ENCODE results near the gene PCBP3.

Gene PCBP3

DNA sequence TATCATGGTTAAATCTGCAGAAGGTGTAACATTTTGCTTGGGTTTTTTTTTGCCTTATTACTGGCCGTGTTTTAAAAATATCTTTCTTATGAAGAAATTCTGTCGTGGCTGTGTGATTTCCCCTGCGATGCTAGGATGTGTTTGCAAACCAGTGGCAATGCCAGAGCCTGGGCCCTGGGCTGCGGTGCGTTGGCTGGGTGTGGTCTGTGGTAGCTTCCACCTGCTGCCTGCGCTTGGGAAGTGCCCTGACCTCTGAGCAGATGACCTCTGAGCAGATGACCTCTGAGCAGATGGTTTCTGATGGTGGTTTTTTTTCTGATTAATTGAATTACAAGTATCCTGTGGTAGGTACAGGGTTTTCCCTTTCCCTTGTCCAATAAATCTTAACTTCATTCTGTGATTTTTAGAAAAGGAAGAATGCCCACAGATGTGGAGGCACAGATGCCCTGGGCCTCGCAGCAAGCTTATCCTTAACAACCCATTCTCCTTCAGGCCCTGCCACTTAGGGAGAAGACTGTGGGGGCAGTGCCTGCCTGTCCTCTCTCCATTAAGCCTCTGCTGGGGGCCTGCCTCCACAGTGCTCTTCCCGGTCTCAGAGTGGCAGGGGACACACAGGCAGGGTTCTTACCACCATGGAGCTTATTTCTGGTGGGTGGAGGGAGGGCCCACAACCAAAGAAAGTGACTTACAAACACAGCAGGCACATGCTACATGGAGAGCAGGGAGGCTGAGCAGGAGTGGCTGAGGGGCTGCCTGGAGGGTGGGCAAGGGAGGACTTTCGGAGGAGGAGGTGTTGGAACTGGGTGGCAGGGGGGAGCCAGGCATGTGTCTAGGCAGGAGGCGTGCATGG, 81.7 kb downstream of the PCBP3 start:
- DNase-seq (ENCODE audit: low read depth, low spot score) = no peak

DNA sequence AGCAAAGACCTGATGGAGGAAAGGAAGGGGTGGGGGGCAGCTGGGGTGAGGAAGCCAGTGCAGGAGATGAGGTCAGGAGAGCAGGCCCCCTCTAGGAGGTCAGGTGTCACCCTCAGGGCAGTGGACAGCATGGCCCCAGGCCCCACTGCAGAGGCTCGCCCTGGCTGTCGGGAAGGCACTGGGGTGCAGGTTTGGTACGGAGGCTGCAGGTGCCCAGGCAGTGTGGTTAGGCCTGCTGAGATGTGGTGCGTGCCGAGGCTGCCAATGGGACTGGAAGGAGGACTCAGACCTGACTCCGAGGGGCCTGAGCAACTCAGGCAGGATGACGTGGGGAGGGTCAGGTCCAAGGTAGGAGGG, 82.3 kb downstream of the PCBP3 start:
- DNase-seq (ENCODE audit: low read depth, low spot score) = no peak

DNA sequence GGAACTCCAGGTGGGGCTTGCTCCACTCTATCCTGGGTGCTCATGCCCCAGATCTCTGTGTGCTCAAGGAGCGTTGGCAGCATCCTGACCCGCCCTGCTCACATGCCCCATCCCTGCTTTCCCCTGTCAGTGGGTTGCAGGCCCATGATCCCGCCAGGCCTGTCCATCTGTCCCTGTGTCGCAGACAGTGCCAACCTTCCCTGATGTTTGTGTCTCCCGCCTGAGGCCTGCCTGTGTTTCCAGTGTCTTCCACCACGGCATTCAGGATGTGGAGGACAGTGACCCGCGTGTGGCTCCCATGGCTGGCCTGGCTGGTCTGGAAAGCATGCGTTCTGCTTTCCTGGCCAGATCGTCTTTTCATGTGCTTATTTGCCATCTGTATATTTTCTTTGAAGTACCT, 82.9 kb downstream of the PCBP3 start:
- no peak for DNase-seq (ENCODE audit: low read depth, low spot score)

DNA sequence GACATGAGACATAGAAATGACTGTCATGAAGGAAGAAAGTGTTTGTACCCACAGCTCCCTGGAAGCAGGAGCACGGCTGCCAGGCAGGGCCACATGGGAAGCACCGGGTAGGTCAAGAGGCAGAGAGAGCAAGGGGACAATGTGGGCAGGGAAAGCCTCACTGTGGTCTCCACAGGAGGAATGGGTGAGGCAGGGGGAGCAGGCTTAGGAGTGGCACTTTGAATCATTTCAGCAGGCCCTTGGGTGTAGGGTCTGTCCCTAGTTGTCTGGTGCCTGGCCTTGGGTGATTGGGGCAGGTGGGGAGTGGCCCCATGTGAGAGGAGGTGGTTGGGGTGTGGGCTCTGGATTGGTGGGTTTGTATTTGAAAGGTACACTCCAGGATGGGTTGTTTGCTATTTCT, 83.9 kb downstream of the PCBP3 start:
- DNase-seq (ENCODE audit: low read depth, low spot score) = no peak

DNA sequence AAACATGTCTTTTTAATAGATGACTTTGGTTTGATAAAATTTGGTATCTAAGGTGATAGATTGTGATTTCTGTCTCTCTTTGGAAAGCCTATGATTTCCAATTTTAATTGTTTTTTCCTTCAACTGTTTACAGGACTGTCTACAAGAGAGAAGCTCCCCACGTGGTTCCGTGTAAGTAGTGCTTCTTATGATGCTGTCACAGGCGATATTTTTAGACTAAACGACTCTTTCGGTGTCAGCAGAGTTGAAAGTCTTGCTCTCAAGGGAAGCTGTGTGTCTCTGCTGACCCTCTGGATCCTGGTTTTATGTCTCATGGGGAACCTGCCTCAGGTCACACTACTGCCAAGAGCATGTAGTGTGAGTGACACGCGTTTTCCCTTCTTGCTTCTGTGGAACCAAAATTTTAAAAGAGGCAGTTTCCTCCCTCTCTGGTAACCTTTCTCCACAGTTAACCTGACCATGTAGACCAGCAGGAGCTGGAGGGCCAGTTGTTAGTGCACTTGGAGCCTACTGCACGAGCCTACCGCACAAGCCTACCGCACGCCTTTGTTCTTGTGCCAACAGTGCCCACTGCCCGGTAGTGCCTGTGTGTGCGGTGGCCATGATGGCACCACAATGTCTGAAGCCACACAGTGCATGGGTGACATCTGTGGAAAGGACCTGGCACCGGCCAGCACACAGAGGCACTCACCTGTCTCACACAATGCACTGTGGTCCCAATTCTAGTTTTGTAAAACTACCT, 91.9 kb downstream of the PCBP3 start:
- DNase-seq (ENCODE audit: low read depth, low spot score) = no peak

DNA sequence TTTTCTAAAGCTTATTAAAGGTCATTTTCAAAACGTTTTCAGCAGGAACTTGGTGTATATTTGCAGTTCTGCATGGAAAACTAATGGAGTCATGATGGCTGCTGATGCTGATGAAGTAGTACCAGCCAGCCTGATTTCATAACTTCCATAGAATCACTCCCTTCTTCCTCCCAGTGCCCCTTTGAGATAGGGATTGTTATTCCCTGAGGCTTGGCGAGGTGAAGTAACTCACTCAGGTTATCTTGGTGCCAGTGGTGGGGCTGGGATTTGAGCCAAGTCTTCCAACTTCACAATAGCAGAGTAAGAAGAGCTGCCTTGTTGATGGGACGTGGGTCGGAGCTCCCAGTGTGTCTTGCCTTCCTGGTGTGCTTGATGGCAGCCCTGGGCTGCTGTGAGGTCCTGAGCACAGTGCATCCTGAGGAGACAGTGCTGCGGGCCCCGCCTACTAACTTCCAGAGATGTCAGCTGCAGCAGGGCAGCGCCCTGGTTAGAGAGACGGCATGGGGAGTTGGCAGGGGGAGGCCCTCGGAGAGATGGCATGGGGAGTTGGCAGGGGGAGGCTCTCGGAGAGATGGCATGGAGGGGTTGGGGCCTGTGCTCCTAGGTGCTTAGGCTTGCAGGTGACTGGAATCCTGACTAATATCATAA, 92.6 kb downstream of the PCBP3 start:
- no peak for DNase-seq (ENCODE audit: low read depth, low spot score)

DNA sequence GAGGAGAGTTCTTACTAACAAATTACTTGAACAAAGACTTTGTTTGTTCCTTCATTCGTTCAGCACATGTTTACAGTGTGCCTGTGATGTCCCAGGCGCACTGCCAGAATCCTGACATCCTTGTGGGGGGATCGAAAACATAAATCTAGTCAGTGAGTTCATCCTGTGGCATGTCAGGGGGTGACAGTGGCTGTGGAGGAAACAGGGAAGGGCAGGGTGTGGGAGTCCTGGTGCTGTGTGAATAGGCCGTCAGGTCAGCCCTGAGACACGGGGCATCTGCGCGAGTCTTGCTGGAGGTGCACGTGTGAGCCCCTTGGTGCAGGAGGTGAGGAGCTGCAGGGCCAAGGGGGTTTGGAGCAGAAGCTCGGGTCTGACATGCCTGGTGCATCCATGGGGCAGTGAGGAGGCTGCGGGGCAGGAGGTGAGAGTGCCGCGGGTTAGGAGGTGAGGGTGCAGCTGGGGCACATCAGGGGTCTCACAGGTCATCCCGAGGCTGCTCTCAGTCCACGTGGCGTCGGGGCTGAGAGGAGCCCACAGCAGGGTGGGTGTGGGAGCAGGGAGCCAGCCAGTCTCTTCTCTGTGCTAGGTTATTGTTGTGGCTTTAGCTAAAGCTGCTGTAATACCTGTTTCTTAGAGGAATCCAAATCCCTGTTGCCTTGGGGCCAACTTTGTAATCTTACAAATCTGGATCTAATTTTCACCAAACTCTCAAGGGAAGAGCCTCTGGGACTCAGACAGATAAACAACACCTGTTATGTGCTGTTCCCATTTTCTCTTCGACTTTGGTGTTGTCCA, 93.4 kb downstream of the PCBP3 start:
- DNase-seq (ENCODE audit: low read depth, low spot score) = no peak

DNA sequence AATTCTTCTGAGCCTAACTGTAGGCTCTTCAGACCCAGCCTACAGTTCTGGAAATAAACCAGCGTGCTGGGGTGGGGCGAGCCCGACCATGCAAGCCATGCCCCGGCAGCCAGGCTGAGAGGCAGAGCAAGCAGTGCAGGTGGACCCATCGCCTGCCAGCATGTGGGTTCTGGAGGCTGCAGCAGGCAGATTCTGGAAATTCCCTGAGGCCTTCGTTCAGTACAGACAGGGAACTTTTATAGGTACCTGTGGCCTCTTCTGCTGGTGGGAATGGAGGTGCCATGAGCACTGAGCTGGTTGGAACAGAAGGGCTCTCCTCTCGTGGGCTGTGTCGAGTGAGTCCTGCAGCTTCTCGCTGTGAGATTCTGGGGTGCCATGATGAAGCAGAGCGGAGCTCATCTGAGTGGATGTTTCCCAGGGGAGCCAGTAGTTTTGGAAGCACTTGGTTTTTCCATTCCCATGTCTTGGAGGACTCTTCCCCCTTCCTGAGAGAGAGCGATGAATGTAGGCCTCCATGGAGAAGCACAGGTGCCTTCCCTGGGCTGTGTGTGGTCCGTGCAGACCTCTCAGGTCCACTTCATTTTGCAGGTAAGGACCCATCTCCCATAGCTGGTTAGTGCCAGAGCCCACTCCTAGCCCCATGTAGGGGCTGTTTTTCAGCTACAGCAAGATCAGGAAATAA, 94.1 kb downstream of the PCBP3 start:
- no peak for DNase-seq (ENCODE audit: low read depth, low spot score)

DNA sequence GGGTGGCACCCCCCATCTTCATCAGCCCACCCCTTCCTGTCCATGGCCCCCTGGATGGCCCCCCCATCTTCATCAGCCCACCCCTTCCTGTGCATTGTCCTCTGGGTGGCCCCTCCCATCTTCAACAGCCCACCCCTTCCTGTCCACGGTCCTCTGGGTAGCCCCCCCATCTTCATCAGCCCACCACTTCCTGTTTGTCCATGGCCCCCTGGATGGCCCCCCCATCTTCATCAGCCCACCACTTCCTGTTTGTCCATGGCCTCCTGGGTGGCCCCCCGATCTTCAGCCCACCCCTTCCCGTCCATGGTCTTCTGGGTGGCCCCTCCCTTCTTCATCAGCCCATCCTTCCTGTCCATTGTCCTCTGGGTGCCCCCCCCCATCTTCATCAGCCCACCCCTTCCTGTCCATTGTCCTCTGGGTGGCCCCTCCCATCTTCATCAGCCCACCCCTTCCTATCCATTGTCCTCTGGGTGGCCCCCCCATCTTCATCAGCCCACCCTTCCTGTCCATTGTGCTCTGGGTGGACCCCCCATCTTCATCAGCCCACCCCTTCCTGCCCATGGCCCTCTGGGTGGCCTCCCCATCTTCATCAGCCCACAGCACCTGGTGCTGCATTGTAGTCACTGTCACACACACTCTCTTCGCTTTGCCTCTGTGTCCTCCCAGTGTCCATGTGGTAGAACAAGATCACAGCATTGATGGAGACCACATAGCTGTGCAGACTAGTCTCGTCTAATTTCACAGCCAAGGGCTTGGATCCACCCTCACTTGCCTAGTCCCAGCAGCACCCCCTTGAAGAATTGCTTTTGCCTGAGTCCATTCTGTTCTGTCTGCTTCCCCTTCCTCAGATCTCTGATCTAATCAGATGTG, 95.9 kb downstream of the PCBP3 start:
- no peak for DNase-seq (ENCODE audit: low read depth, low spot score)

DNA sequence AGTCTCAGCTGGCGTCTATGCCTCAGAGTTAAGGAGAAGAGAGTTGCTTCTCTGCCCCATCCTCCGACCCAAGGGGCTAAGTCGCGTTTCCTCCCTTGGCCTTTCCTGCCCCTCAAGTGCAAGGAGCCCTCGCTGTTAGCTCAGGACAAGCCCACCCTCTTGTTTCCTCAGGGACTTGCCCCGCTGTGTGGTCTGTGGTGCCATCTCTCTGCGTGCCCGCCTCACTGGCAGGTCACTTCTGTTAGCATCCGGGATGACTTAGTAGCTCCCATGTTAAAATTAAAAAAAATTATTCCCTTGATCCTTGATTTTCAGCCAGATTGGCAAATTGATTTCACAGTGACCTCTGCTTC, 96.5 kb downstream of the PCBP3 start:
- DNase-seq (ENCODE audit: low read depth, low spot score) = no peak

DNA sequence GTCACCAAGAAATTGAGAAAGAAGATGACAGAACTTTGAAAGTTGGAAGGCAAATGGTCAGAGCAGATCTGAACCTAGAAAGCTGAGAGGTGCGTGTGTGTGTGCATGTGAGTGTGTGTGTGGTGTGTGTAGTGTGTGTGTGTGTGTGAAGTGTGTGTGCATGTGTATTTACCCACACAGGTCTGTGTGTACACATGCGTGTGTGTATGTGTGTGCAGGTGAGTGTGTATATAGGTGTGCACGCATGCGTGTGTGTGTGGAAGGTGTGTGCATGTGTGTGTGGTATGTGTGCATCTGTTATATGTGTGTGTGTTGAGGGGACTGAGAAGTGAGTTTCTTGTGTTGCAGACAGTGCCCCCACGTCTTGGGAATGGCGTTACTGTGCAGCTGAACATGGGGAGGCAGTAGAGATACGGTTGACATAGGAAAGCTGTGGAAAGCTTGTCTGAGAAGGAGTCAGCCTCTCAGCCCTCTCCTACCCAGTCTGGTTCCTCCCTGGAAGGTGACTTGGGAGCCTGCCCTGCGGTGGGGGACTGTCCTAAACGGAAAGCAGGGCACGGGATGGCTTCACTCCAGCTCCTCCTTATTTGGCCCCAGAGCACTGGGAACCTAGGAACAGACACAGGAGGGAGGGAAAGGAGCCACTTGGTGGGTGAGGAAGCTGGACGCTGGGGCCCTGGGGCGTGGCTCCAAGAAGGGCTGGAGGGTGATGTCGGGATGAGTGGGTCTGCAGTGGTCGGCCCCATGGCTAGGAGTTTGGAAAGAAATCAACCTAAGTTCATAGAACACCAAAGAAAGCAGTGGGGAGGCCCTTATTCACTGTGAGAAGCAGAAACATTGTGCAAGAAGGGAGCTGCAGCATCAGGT, 97.2 kb downstream of the PCBP3 start:
- DNase-seq (ENCODE audit: low read depth, low spot score) = no peak

DNA sequence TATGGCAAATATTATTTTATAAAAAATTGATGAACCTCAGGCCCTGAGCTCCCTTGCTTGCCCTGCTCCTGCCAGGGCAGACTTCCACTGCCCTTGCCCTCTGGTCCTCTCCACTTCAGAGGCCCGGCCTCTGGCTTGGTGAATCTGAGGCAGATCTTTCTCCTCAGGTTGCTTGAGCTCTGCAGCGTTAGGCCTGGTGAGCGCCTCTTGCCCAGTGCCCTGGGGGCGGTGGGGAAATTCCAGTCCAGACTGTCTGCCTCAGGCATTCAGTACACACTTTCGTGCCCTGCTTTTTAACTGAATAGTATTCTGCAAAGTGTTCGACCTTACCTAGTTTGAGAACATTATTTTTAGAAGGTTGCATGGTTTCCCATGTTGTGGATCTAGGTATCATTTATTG, 98.2 kb downstream of the PCBP3 start:
- no peak for DNase-seq (ENCODE audit: low read depth, low spot score)

DNA sequence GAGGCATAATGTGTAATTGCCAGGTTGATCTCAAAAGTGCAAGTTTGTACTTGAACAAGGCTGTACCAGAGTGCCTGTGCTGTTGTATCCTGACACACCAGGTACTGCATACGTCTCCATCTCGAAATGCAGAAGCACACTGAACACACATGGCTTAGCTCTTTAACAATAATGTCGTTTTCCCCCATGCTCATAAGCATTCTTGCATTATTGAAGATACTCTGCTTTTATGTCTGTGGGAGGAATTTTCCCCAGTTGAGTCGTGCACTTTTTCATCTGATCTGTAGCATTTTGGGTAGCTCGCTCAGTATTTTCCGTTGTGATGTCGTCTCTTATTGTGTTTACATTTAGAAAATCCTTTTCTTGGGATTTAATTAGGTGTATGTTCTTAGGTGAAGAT, 98.7 kb downstream of the PCBP3 start:
- no peak for DNase-seq (ENCODE audit: low read depth, low spot score)

DNA sequence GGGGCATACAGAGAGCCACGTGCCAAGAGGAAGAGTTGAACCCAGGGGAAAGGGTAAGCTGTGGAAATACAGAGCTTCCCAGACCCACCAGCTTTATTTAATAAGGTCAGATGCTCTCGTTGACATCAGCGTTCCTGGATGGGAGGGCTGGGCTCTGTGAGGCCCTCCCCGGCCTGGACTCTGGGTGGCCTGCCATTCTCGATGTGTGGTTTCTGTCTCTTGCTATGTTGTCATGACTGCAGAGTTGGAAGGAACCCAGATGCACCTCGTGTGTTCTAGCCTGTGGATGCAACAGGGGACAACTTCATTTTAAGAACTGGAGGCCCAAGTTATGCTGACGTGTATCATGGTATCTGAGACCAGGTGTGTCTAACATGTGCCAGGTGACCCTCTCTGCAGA, 101.7 kb downstream of the PCBP3 start:
- DNase-seq (ENCODE audit: low read depth, low spot score) = no peak

DNA sequence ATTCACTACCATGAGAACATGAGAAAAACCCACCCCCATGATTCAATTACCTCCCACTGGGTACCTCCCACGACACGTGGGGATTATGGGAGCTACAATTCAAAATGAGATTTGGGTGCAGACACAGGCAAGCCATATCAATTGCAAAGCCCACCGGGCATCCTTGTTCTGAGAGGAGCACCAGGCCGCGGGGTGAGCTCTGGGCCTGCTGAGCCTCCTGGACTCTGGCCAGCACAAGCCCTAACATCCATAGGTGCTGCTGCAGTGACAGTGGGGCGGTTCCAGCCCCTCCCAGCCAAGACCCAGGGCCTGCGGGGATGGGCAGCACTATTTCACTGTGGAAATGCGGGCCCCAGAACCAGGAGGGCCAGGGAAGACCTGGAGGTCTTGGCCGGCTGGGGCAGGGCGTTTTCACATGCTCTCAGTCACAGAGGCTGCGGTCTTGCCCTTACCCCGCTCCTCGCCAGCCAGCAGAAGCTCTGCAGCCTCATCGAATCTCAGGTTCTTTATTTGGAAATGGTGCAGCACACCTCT, 103.8 kb downstream of the PCBP3 start:
- DNase-seq (ENCODE audit: low read depth, low spot score) = no peak

DNA sequence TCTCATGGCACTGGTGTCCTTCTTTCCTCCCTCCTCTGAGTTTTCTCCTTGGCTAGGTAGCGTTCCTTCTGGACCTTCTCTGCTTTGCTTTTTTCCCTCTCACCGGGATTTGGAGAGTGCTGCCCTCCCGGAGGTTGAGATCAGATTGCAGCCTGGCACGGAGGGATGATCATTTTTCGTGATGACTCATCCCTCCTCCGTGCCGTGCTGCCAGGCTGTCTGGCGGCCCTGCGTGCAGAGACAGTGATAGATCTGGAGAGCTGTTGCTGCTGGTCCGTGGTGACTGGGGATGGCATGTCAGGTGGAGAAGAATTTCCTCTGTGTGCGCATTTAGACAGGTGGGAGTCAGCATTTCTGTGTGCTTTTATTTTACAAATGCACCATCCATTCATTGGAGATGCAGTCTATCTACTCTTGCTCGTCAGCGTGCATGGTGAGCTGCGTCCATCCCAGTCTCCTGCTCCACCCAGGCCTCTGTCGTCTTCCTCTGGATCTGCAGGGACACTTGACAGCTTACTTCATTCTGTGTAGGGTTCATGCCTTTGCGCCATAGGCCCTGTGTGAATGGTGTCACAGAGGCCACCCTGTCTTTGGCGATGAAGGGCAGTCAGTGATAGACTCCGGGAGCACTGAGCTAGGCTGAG, 104.4 kb downstream of the PCBP3 start:
- DNase-seq (ENCODE audit: low read depth, low spot score) = no peak

DNA sequence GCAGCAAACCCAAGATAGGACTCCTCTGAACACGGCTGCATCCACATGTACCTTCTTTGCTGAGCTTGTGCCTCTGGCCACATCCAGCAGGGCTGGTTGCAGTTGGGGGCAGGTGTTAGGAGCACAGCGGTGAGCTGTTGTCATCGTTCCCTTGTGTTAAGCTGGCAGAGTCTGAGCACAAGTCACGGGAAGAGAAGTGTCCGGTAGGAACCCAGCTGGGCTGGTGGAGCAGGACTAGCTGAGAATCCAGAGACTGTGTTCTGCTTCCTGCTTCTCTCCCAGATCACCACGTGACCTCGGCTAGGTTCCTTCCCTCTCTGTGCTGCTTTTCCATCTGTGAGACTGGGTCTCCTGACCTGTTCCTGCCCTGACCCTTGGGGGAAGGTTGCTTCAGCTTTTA, 105.1 kb downstream of the PCBP3 start:
- no peak for DNase-seq (ENCODE audit: low read depth, low spot score)

DNA sequence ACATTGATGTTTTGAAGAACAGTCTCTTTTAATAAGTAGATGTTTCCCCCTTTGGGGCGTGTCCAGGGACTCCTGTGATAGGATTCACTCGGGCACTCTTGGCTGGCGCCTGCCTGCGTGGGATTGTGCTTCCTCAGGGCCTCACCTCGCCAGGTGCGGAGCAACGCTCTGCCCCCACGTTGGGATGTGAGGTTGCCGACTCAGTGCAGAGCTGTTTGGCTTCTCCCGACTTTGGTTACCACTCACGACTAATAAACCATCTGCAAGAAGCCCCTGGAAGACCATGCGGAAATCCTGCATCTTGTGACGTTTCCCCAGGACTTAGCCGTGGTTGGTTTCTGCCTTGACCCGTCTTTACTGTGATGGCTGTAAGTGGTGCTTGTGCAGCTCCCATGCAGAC, 106.4 kb downstream of the PCBP3 start:
- DNase-seq (ENCODE audit: low read depth, low spot score) = no peak

DNA sequence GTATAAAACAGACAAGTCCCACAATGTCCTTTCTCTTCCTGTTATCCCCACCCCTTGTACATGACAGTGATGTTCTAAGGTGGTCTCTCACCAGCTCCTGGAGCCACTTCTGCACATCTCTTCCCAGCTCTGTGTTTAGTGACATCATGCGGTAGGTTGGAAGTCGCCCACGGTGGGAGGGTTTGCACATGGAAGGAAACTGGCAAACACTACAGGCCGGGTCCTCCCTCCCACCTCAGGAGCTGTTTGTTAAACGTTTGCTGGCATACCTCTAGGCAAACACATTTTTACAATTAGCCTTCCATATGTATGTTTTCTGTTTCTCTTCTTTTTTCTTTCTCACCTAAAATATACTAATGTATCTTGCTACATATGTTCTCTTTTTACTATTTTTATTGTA, 107.4 kb downstream of the PCBP3 start:
- DNase-seq (ENCODE audit: low read depth, low spot score) = no peak
